ENCODE measurements around the gene FOXL2NB.

DNA sequence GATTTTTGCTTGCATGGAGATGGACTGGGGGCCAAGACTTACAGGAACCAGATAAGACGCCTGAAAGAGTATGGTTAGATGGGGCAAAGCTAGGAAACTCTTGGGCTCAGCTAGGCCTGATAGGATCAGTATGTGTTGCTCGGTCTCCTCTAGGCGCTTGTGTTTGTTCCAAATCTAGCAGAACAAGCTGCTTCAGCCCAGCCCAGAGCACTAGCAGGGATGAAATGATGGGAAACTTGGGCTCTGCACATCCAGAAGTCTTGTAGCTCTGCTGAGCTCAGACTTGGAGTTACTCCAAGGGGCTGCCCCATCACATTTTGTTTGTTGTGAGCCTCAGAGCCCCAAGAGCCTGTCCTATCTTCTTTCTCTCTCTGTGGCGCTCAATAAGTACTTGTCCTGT, 34.8 kb upstream of the FOXL2NB start:
- no peak for TF ChIP-seq POLR2A (IDR thresholded peaks at IDR 0.05)
- TF ChIP-seq, protein P1, sequence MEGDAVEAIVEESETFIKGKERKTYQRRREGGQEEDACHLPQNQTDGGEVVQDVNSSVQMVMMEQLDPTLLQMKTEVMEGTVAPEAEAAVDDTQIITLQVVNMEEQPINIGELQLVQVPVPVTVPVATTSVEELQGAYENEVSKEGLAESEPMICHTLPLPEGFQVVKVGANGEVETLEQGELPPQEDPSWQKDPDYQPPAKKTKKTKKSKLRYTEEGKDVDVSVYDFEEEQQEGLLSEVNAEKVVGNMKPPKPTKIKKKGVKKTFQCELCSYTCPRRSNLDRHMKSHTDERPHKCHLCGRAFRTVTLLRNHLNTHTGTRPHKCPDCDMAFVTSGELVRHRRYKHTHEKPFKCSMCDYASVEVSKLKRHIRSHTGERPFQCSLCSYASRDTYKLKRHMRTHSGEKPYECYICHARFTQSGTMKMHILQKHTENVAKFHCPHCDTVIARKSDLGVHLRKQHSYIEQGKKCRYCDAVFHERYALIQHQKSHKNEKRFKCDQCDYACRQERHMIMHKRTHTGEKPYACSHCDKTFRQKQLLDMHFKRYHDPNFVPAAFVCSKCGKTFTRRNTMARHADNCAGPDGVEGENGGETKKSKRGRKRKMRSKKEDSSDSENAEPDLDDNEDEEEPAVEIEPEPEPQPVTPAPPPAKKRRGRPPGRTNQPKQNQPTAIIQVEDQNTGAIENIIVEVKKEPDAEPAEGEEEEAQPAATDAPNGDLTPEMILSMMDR (IDR thresholded peaks at IDR 0.05): no peak
